Ishikawa (cell line): Measurements from ENCODE around the gene TREM2.

ENCODE experiments used
- CEBPB ChIP-seq: IDR thresholded peaks from 2 replicates; pipeline ENCODE4 v1.6.1; 2012
- EP300 ChIP-seq: IDR thresholded peaks from 2 replicates; pipeline ENCODE4 v1.6.1; 2012; ENCODE audit warnings: borderline replicate concordance
- NFIC ChIP-seq: IDR thresholded peaks from 2 replicates; pipeline ENCODE4 v1.6.1; 2012
- RAD21 ChIP-seq: IDR thresholded peaks from 2 replicates; pipeline ENCODE4 v1.6.1; 2012; ENCODE audit warnings: low read depth
- TCF12 ChIP-seq: IDR thresholded peaks from 2 replicates; pipeline ENCODE4 v1.6.1; 2012; ENCODE audit warnings: low read depth
- TEAD4 ChIP-seq: IDR thresholded peaks from 2 replicates; pipeline ENCODE4 v1.6.1; 2012
- YY1 ChIP-seq: IDR thresholded peaks from 2 replicates; pipeline ENCODE4 v1.6.1; 2012; ENCODE audit warnings: low read depth
- TF ChIP-seq, protein P1 (sequence below): IDR thresholded peaks from 2 replicates; pipeline ENCODE4 v1.6.1; 2012
- TF ChIP-seq, protein P2 (sequence below): IDR thresholded peaks from 2 replicates; pipeline ENCODE4 v1.6.1; 2012

DNA sequence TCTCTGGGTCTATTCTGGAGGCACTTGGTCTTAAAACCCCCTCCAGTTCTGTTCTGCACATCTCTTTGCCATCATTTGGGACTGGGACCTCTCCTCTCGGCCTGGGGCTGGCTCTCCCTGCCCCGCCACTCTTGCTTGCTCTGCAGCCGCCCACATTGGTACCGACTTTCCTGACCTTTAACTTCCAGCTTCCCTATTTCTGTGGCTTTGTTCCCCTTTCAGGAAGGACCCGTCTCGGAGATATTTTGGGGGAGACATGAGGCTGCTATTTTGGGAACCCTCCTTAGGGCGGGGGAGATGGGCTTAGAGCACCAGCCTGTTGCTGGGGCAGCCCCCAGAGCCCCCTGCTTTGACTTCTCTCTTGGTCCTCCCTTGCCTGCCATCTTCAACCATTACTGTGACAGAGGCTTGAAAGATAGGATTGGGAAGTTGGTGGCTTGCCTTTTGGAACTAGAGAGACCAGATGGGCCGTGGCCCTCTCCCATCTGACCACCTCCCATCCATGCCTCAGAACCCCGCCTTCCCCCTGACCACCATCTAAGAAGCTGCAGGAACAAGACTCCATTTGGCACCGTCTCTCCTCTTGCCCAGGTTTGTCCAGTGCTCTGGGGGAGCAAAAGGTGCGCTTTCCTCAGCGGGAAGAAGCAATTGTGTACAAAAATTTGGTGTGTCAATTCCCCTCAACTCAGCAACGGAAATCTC is 914 bp downstream of the TREM2 start:
- TF ChIP-seq RAD21 = no peak
- no peak for TF ChIP-seq TCF12
- TF ChIP-seq CEBPB = no peak
- no peak for TF ChIP-seq NFIC
- TF ChIP-seq, protein P1, sequence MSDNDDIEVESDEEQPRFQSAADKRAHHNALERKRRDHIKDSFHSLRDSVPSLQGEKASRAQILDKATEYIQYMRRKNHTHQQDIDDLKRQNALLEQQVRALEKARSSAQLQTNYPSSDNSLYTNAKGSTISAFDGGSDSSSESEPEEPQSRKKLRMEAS = no peak
- TF ChIP-seq TEAD4 = no peak
- TF ChIP-seq, protein P2, sequence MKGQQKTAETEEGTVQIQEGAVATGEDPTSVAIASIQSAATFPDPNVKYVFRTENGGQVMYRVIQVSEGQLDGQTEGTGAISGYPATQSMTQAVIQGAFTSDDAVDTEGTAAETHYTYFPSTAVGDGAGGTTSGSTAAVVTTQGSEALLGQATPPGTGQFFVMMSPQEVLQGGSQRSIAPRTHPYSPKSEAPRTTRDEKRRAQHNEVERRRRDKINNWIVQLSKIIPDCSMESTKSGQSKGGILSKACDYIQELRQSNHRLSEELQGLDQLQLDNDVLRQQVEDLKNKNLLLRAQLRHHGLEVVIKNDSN = no peak
- no peak for TF ChIP-seq EP300
- TF ChIP-seq YY1 = no peak
